DMS153 treated with DMSO at 0.1 percent for 48 hours (cell line): Measurements from ENCODE around the gene KSR2.
A peak's percentile ranks its signal among the peaks of the same experiment; 100 is the strongest.
"Not testable (repeated sequence)": the region's sequence is repeated elsewhere in the genome, so short reads cannot be mapped to it uniquely, and the experiment has no call there.

Experiments
- DNase-seq: peaks from one replicate; lab custom pipeline; 2025; ENCODE audit not compliant: unreplicated experiment; lab: John Stamatoyannopoulos, UW

The KSR2 gene

GRCh38 chr12:117860787-117861290 is 108.0 kb downstream of the KSR2 start:
- DNase-seq = not testable (repeated sequence)

- DNase-seq = no peak
Observed at GRCh38 chr12:117860111-117860510, 108.7 kb downstream of the KSR2 start.

- DNase-seq = no peak
Observed at GRCh38 chr12:117857632-117858612, 110.9 kb downstream of the KSR2 start.

GRCh38 chr12:117857139-117857538 is 111.7 kb downstream of the KSR2 start:
- not testable (repeated sequence) for DNase-seq

- DNase-seq = no peak
Observed at GRCh38 chr12:117855165-117855564, 113.6 kb downstream of the KSR2 start.

- peak; percentile 40 for DNase-seq
Observed at GRCh38 chr12:117854339-117855012, 114.3 kb downstream of the KSR2 start.

- DNase-seq = no peak
Observed at GRCh38 chr12:117853600-117853999, 115.2 kb downstream of the KSR2 start.

GRCh38 chr12:117850048-117850447 is 118.7 kb downstream of the KSR2 start:
- peak; percentile 9 for DNase-seq

- DNase-seq = no peak
Observed at GRCh38 chr12:117847371-117847770, 121.4 kb downstream of the KSR2 start.

- no peak for DNase-seq
Observed at GRCh38 chr12:117845271-117845904, 123.4 kb downstream of the KSR2 start.

- no peak for DNase-seq
Observed at GRCh38 chr12:117844114-117844830, 124.5 kb downstream of the KSR2 start.

GRCh38 chr12:117842630-117843029 is 126.2 kb downstream of the KSR2 start:
- no peak for DNase-seq

GRCh38 chr12:117842220-117842619 is 126.6 kb downstream of the KSR2 start:
- no peak for DNase-seq

- no peak for DNase-seq
Observed at GRCh38 chr12:117837737-117838050, 131.1 kb downstream of the KSR2 start.

GRCh38 chr12:117836999-117837736 is 131.6 kb downstream of the KSR2 start:
- peak; percentile 16 for DNase-seq

- DNase-seq = no peak
Observed at GRCh38 chr12:117836476-117836875, 132.3 kb downstream of the KSR2 start.

GRCh38 chr12:117835156-117835555 is 133.6 kb downstream of the KSR2 start:
- no peak for DNase-seq

- no peak for DNase-seq
Observed at GRCh38 chr12:117832459-117833457, 136.0 kb downstream of the KSR2 start.

GRCh38 chr12:117830471-117830870 is 138.3 kb downstream of the KSR2 start:
- DNase-seq = no peak
